Neural progenitor cell (in vitro differentiated cells): ENCODE data around the gene ARPP21.

Source experiments
- CTCF ChIP-seq: fragments of 200-600 bp; sonication (generic); IDR thresholded peaks from 2 replicates; pipeline ENCODE4 v1.5.1; 2017; ENCODE audit warnings: antibody characterized with exemption, mild to moderate bottlenecking
- EZH2 ChIP-seq: fragments of 200-600 bp; sonication (generic); IDR thresholded peaks from 2 replicates; pipeline ENCODE4 v1.6.1; 2017; ENCODE audit warnings: antibody characterized with exemption, mild to moderate bottlenecking, moderate library complexity

- TF ChIP-seq CTCF (no peak), EZH2 (no peak)
Measured at GRCh38 chr3:35785234-35785888, 146.0 kb downstream of the ARPP21 start.
